Fibroblast of gingiva (primary cell): ENCODE measurements around the gene TMEM204.
"Not testable (repeated sequence)": the region's sequence is repeated elsewhere in the genome, so short reads cannot be mapped to it uniquely, and the experiment has no call there.

ENCODE experiments used
- DNase-seq: peaks from one replicate; pipeline ENCODE4 v3.0.0-alpha.2; 2011; ENCODE audit warnings: low read depth

The TMEM204 gene

DNA sequence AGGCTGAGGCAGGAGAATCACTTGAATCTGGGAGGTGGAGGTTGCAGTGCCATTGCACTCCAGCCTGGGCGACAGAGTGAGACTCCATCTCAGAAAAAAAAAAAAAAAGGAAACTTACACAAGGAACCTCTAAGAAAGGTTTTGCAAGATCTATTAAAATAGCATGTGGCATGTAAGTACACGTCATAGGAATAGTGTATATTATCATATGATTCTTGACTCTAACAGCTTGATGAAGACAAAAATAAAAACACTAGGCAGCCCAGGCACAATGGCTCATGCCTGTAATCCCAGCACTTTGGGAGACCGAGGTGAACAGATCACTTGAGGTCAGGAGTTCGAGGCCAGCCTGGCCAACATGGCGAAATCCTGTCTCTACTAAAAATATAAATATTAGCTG, 62.0 kb downstream of the TMEM204 start:
- DNase-seq, result not testable (repeated sequence)

DNA sequence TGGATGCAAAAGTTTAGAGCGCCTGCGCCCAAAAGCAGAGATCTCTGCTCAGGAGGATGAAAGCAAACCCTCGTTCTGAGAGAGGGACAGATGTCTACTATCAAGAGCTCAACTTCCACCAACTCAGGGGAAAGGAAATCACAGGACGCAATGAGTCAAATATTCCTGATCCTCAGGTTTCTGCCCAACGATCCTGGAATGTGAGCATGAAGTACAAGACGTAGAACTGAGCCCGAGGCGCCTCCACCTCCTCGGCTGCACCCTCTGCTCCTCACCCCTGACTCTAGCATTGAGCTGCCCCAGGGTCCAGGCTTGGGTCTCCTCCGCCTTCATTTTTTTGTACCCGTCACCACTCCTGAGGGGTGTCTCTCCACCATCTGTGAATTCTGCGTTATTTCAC, 63.0 kb downstream of the TMEM204 start:
- no peak for DNase-seq

DNA sequence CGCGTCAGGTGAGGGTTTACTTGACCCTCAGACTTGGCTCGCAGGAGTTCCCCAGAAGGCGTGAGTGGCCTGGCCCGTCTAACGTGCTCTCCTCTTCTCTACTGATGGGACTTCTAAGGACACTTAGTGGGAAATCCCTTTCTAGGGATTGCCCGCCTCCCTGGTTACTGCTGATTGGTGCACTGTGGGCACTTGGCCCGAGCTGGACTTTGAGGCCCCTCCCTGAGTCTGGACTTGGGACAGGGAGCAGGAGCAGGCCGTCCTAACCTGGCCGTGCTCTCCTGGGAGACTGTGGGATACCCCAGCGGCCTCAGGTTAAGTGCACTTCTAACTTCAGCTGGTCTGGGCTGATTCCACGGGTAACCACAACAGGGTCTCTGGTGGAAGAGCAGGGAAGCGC, 63.7 kb downstream of the TMEM204 start:
- DNase-seq, result no peak

DNA sequence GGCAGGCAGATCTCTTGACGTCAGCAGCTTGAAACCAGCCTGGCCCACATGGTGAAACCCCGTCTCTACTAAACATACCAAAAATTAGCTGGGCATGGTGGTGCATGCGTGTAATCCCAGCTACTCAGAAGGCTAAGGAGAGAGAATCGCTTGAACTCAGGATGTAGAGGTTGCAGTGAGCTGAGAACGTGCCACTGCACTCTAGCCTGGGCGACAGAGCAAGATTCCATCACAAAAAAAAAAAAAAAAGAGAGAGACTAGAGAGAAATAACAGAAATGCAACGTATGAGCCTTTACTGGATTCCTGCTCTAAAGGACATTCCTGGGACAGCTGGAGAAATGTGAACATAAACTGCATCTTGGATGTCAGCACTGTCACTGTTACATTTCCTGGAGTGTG, 67.6 kb downstream of the TMEM204 start:
- DNase-seq, result no peak

DNA sequence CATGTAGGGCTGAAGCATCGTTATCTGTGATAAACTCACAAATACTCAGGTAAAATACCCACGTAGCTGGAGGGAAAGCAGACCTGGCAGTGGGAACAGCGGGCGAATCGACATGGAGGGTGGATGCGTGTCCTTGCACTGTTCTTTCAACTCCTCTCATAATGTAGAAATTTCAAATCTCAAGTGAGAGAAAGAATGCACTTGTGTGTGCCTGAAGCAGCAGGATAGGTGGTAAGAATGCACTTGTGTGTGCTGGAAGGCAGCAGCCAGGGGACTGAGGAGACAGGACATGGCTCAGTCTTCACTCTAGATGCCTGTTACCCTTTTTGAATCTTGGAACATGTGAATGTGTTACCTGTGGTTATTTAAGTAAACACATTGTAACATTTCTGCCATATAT, 68.0 kb downstream of the TMEM204 start:
- no peak for DNase-seq

DNA sequence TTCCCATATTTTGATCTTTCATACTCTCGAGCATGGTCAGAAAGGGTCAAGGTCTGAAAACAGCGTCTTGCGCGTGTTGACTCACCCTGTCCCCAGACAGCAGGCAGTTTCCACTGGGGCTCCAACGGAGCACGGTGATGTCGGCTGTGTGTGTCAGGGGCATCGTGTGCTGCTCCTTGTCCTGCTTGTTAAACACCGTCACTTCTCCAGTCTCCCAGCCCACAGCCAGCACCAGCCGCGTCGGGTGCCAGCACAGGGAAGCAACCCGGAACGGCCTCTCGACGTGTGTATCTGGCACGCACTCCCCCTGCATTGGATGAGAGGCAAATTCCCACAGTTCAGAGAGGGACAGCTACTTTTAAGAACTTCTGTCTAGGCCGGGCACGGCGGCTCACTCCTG, 68.8 kb downstream of the TMEM204 start:
- no peak for DNase-seq
